ENCODE data around the gene LRMDA.

GRCh38 chr10:75654772-75655171, 223.3 kb downstream of the LRMDA start:
- TF ChIP-seq RFX5 (IDR thresholded peaks at IDR 0.05; ENCODE audit: low read depth, low read length) (no peak), SMC3 (IDR thresholded peaks at IDR 0.05; ENCODE audit: low read depth, low read length) (no peak), CTCF (conservative IDR thresholded peaks at IDR 0.05; ENCODE audit: low read depth, low read length) (no peak), CEBPB (IDR thresholded peaks at IDR 0.05; ENCODE audit: low read depth, low read length) (no peak), CHD1 (IDR thresholded peaks at IDR 0.05; ENCODE audit: low read depth, low read length) (no peak), FOS (IDR thresholded peaks at IDR 0.05; ENCODE audit: low read depth, low read length) (no peak), BHLHE40 (IDR thresholded peaks at IDR 0.05; ENCODE audit: low read depth, low read length) (no peak)

Measured in IMR-90 (cell line).